GM21737 (cell line): ENCODE measurements around the gene CNPY3.

Experiments used
- ATAC-seq: cut with Tn5 transposase; IDR thresholded peaks from one replicate; pipeline ENCODE4 v1.9.1; 2021; ENCODE audit warnings: mild to moderate bottlenecking, moderate library complexity; ENCODE audit not compliant: unreplicated experiment

CNPY3 gene

GRCh38 chr6:42958125-42958524, 28.8 kb downstream of the CNPY3 start:
- ATAC-seq, result no peak

GRCh38 chr6:42959917-42960242, 30.6 kb downstream of the CNPY3 start:
- ATAC-seq, result no peak

GRCh38 chr6:42960243-42961019, 31.2 kb downstream of the CNPY3 start, which contains the start of gene GNMT:
Gene GNMT, plus strand, starts transcription at chr6:42960754. Its CDS starts 14 bp downstream, at chr6:42960768.
- ATAC-seq, result no peak

GRCh38 chr6:42961020-42961470, 31.8 kb downstream of the CNPY3 start:
- no peak for ATAC-seq

GRCh38 chr6:42962096-42962495, 32.8 kb downstream of the CNPY3 start:
- no peak for ATAC-seq

- ATAC-seq, result no peak
These were observed 33.4 kb downstream of the CNPY3 start for GRCh38 chr6:42962502-42963178.

GRCh38 chr6:42963179-42963854, 34.0 kb downstream of the CNPY3 start:
- no peak for ATAC-seq

- ATAC-seq, result no peak
These were observed 34.8 kb downstream of the CNPY3 start for GRCh38 chr6:42963855-42964605.

- ATAC-seq, result no peak
These were observed 37.3 kb downstream of the CNPY3 start for GRCh38 chr6:42966571-42966970.

- ATAC-seq, result no peak
These were observed 37.9 kb downstream of the CNPY3 start for GRCh38 chr6:42967228-42967627.

GRCh38 chr6:42968126-42968701, 38.9 kb downstream of the CNPY3 start:
- no peak for ATAC-seq

- no peak for ATAC-seq
These were observed 39.5 kb downstream of the CNPY3 start for GRCh38 chr6:42968783-42969182.

GRCh38 chr6:42969431-42969830, 40.2 kb downstream of the CNPY3 start:
- no peak for ATAC-seq

GRCh38 chr6:42969934-42970333, 40.7 kb downstream of the CNPY3 start:
- ATAC-seq, result no peak

GRCh38 chr6:42970871-42971612, 41.8 kb downstream of the CNPY3 start:
- no peak for ATAC-seq

- no peak for ATAC-seq
These were observed 42.6 kb downstream of the CNPY3 start for GRCh38 chr6:42971746-42972327.

- no peak for ATAC-seq
These were observed 44.6 kb downstream of the CNPY3 start for GRCh38 chr6:42973926-42974325.

GRCh38 chr6:42974919-42975505, 45.7 kb downstream of the CNPY3 start:
- no peak for ATAC-seq

- ATAC-seq, result peak; percentile 4
These were observed 49.2 kb downstream of the CNPY3 start for GRCh38 chr6:42978487-42978838.
